HG03565 (cell line): ENCODE data around the gene DLG3.
"Not testable (repeated sequence)": the region's sequence is repeated elsewhere in the genome, so short reads cannot be mapped to it uniquely, and the experiment has no call there.

Experiments
- ATAC-seq: cut with Tn5 transposase; IDR thresholded peaks from one replicate; pipeline ENCODE4 v1.9.1; 2021; ENCODE audit warnings: mild to moderate bottlenecking, moderate library complexity; ENCODE audit not compliant: unreplicated experiment

DLG3 gene

GRCh38 chrX:70509078-70509477, 64.4 kb downstream of the DLG3 start:
- ATAC-seq = no peak

- not testable (repeated sequence) for ATAC-seq
Observed at GRCh38 chrX:70515270-70515669, 70.6 kb downstream of the DLG3 start.

- ATAC-seq = not testable (repeated sequence)
Observed at GRCh38 chrX:70515692-70516091, 71.1 kb downstream of the DLG3 start.

- no peak for ATAC-seq
Observed at GRCh38 chrX:70525733-70526132, 81.1 kb downstream of the DLG3 start.

- no peak for ATAC-seq
Observed at GRCh38 chrX:70527053-70527452, 82.4 kb downstream of the DLG3 start.

- no peak for ATAC-seq
Observed at GRCh38 chrX:70527610-70528345, 83.1 kb downstream of the DLG3 start.

- no peak for ATAC-seq
Observed at GRCh38 chrX:70535198-70535597, 90.6 kb downstream of the DLG3 start.

GRCh38 chrX:70549429-70549828, 104.8 kb downstream of the DLG3 start:
- ATAC-seq = no peak

- no peak for ATAC-seq
Observed at GRCh38 chrX:70552130-70552704, 107.6 kb downstream of the DLG3 start.

GRCh38 chrX:70553516-70553915, 108.9 kb downstream of the DLG3 start:
- no peak for ATAC-seq

- ATAC-seq = no peak
Observed at GRCh38 chrX:70554081-70554480, 109.4 kb downstream of the DLG3 start.

- ATAC-seq = no peak
Observed at GRCh38 chrX:70554523-70554922, 109.9 kb downstream of the DLG3 start.

GRCh38 chrX:70554948-70555347, 110.3 kb downstream of the DLG3 start:
- ATAC-seq = no peak
